ENCODE measurements around the gene ASPSCR1. TPM values are rescaled to one million over a fixed set of nuclear protein-coding genes. Genes with fewer than 3 reads are reported as not detected.

Gene ASPSCR1
- total and polyA plus RNA-seq, 2 of the 13 experiments (the other 11 are each of a cell fraction or from before 2014, with no cell fraction given), result 274 to 314 TPM

DNA sequence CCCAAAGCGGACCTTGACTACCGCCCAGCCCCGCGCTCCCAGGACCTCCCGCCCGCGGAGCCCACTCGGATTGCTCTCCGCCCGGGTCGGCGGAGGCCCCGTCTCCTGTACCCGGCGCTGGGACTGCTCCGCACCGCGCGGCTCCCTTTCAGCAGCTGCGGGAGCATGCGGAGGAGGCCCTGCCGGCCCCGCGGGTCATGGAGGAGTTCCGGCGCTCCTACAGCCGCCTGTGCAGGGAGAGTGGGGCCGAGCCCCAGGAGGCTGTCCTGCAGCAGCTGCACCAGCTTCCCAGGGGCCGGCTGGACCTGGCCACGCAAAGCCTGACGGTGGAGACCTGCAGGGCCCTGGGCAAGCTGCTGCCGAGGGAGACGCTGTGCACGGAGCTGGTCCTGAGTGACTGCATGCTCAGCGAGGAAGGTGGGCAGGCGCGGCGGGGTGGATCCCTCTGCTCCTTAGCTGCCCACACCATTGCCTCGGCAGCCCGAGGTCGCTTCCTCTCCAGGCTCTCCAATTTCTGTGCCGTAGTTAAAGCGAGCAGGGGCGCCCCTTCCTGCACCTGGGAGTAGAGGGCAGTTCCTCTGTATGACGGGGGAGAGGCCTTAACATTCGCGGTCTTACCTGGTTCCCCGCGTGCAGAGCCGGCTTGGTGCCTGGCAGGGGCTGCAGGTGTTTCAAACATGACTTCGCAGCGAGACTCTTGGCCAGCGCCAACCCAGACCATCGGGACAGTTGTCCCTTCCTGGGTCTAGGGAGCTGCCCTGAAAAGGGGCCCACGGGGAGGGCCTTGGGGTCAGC is 46.2 kb downstream of the ASPSCR1 start (continued):
- TF ChIP-seq SRSF9 (IDR thresholded peaks at IDR 0.05; ENCODE audit: borderline replicate concordance, insufficient read depth, low read depth, low read length, poor library complexity, severe bottlenecking) (no peak), ZNF570 (CRISPR knock-in tag; IDR thresholded peaks at IDR 0.05; ENCODE audit: borderline replicate concordance) (0 out of 2 replicates have a peak, but pooled peaks have one; percentile 62), DNMT1 (CRISPR knock-in tag; IDR thresholded peaks at IDR 0.05) (peak; percentile 87), ZNF75D (CRISPR knock-in tag; IDR thresholded peaks at IDR 0.05; ENCODE audit: borderline replicate concordance) (no peak), TCF12 (IDR thresholded peaks at IDR 0.05) (no peak), TCF12 (CRISPR knock-in tag; IDR thresholded peaks at IDR 0.05) (no peak; the same call in 1 of the 2 replicates), ZNF564 (CRISPR knock-in tag; IDR thresholded peaks at IDR 0.05) (0 out of 2 replicates have a peak, but pooled peaks have one; percentile 56), HOXD1 (CRISPR knock-in tag; IDR thresholded peaks at IDR 0.05) (peak; percentile 42; the same call in 1 of the 2 replicates), ZNF30 (CRISPR knock-in tag; IDR thresholded peaks at IDR 0.05) (no peak), ZNF737 (CRISPR knock-in tag; IDR thresholded peaks at IDR 0.05; ENCODE audit: borderline replicate concordance) (no peak), SMAD3 (CRISPR knock-in tag; IDR thresholded peaks at IDR 0.05) (0 out of 2 replicates have a peak, but pooled peaks have one; percentile 23), POLR2AphosphoS2 (IDR thresholded peaks at IDR 0.05; ENCODE audit: low read depth, low read length) (no peak), KLF6 (CRISPR knock-in tag; IDR thresholded peaks at IDR 0.05) (no peak), KDM2A (CRISPR knock-in tag; IDR thresholded peaks at IDR 0.05; ENCODE audit: borderline replicate concordance, low read depth) (peak; percentile 21; the same call in 1 of the 2 replicates), ZBTB38 (CRISPR knock-in tag; IDR thresholded peaks at IDR 0.05) (peak; percentile 73; the same call in 1 of the 2 replicates), HES4 (CRISPR knock-in tag; IDR thresholded peaks at IDR 0.05; ENCODE audit: borderline replicate concordance) (peak; percentile 82; the same call in 1 of the 2 replicates), ZMYM2 (CRISPR knock-in tag; IDR thresholded peaks at IDR 0.05) (no peak), ZSCAN30 (CRISPR knock-in tag; IDR thresholded peaks at IDR 0.05) (no peak), GTF3A (CRISPR knock-in tag; conservative IDR thresholded peaks at IDR 0.05) (no peak), DNMT3B (CRISPR knock-in tag; conservative IDR thresholded peaks at IDR 0.05) (no peak)
- TF ChIP-seq, protein P1, sequence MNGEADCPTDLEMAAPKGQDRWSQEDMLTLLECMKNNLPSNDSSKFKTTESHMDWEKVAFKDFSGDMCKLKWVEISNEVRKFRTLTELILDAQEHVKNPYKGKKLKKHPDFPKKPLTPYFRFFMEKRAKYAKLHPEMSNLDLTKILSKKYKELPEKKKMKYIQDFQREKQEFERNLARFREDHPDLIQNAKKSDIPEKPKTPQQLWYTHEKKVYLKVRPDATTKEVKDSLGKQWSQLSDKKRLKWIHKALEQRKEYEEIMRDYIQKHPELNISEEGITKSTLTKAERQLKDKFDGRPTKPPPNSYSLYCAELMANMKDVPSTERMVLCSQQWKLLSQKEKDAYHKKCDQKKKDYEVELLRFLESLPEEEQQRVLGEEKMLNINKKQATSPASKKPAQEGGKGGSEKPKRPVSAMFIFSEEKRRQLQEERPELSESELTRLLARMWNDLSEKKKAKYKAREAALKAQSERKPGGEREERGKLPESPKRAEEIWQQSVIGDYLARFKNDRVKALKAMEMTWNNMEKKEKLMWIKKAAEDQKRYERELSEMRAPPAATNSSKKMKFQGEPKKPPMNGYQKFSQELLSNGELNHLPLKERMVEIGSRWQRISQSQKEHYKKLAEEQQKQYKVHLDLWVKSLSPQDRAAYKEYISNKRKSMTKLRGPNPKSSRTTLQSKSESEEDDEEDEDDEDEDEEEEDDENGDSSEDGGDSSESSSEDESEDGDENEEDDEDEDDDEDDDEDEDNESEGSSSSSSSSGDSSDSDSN (CRISPR knock-in tag; IDR thresholded peaks at IDR 0.05), result peak; percentile 81
- TF ChIP-seq, protein P2, sequence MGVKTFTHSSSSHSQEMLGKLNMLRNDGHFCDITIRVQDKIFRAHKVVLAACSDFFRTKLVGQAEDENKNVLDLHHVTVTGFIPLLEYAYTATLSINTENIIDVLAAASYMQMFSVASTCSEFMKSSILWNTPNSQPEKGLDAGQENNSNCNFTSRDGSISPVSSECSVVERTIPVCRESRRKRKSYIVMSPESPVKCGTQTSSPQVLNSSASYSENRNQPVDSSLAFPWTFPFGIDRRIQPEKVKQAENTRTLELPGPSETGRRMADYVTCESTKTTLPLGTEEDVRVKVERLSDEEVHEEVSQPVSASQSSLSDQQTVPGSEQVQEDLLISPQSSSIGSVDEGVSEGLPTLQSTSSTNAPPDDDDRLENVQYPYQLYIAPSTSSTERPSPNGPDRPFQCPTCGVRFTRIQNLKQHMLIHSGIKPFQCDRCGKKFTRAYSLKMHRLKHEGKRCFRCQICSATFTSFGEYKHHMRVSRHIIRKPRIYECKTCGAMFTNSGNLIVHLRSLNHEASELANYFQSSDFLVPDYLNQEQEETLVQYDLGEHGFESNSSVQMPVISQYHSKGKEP (CRISPR knock-in tag; IDR thresholded peaks at IDR 0.05), result no peak
- TF ChIP-seq, protein P3, sequence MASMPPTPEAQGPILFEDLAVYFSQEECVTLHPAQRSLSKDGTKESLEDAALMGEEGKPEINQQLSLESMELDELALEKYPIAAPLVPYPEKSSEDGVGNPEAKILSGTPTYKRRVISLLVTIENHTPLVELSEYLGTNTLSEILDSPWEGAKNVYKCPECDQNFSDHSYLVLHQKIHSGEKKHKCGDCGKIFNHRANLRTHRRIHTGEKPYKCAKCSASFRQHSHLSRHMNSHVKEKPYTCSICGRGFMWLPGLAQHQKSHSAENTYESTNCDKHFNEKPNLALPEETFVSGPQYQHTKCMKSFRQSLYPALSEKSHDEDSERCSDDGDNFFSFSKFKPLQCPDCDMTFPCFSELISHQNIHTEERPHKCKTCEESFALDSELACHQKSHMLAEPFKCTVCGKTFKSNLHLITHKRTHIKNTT (CRISPR knock-in tag; IDR thresholded peaks at IDR 0.05), result no peak
- TF ChIP-seq, protein P4, sequence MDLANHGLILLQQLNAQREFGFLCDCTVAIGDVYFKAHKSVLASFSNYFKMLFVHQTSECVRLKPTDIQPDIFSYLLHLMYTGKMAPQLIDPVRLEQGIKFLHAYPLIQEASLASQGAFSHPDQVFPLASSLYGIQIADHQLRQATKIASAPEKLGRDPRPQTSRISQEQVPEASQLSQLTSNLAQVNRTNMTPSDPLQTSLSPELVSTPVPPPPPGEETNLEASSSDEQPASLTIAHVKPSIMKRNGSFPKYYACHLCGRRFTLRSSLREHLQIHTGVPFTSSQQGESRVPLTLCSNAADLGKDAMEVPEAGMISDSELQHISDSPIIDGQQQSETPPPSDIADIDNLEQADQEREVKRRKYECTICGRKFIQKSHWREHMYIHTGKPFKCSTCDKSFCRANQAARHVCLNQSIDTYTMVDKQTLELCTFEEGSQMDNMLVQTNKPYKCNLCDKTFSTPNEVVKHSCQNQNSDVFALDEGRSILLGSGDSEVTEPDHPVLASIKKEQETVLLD (CRISPR knock-in tag; IDR thresholded peaks at IDR 0.05; ENCODE audit: low read depth), result no peak
